H9 (cell line): ENCODE measurements around the gene LRRC17. TPM values are rescaled to one million over a fixed set of nuclear protein-coding genes. Genes with fewer than 3 reads are reported as not detected.

Experiments
- DNase-seq: peaks from one replicate; pipeline ENCODE4 v3.0.0-alpha.2; 2017
- H2AFZ ChIP-seq: one replicate; pipeline ENCODE4 v1.6.1; 2013; ENCODE audit warnings: mild to moderate bottlenecking, low read length, control low read depth, moderate library complexity
- H2AK5ac ChIP-seq: 2 replicates; pipeline ENCODE4 v1.6.1; 2013; ENCODE audit warnings: low read length, control low read depth, mixed read lengths; ENCODE audit not compliant: insufficient read length
- H2BK120ac ChIP-seq: one replicate; pipeline ENCODE4 v1.6.1; 2013; ENCODE audit warnings: low read depth, mild to moderate bottlenecking, low read length, control low read depth, inconsistent platforms; ENCODE audit not compliant: poor library complexity, severe bottlenecking
- H2BK12ac ChIP-seq: 2 replicates; pipeline ENCODE4 v1.6.1; 2013; ENCODE audit warnings: low read length, control low read depth, mixed read lengths, low read depth; ENCODE audit not compliant: insufficient read length
- H2BK15ac ChIP-seq: 2 replicates; pipeline ENCODE4 v1.6.1; 2013; ENCODE audit warnings: low read depth, low read length, control low read depth
- H2BK20ac ChIP-seq: one replicate; pipeline ENCODE4 v1.6.1; 2013; ENCODE audit warnings: low read depth, mild to moderate bottlenecking, low read length, control low read depth, inconsistent platforms; ENCODE audit not compliant: poor library complexity, severe bottlenecking
- H2BK5ac ChIP-seq: 2 replicates; pipeline ENCODE4 v1.6.1; 2013; ENCODE audit warnings: low read length, control low read depth, mixed read lengths; ENCODE audit not compliant: insufficient read length
- H3K14ac ChIP-seq: 2 replicates; pipeline ENCODE4 v1.6.1; 2013; ENCODE audit warnings: low read length, control low read depth; ENCODE audit not compliant: insufficient read depth
- H3K18ac ChIP-seq: 2 replicates; pipeline ENCODE4 v1.6.1; 2013; ENCODE audit warnings: low read depth, mild to moderate bottlenecking, mixed read lengths, low read length, control low read depth; ENCODE audit not compliant: insufficient read length
- H3K23ac ChIP-seq: 2 replicates; pipeline ENCODE4 v1.6.1; 2013; ENCODE audit warnings: low read length, control low read depth, mixed read lengths, low read depth; ENCODE audit not compliant: insufficient read length
- H3K23me2 ChIP-seq: 2 replicates; pipeline ENCODE4 v1.6.1; 2013; ENCODE audit warnings: low read depth, mild to moderate bottlenecking, mixed read lengths, low read length, control low read depth; ENCODE audit not compliant: insufficient read length, poor library complexity, severe bottlenecking
- H3K27ac ChIP-seq: 2 replicates; pipeline ENCODE4 v1.5.1; 2013; ENCODE audit warnings: low read length, control low read depth, mixed read lengths, low read depth; ENCODE audit not compliant: insufficient read length
- H3K27me3 ChIP-seq: 2 replicates; pipeline ENCODE4 v1.6.1; 2013; ENCODE audit warnings: low read length, control low read depth, inconsistent platforms; ENCODE audit not compliant: insufficient read depth
- H3K4ac ChIP-seq: 2 replicates; pipeline ENCODE4 v1.6.1; 2013; ENCODE audit warnings: low read depth, mild to moderate bottlenecking, control low read depth, inconsistent platforms, low read length, moderate library complexity
- H3K4me1 ChIP-seq: 2 replicates; pipeline ENCODE4 v1.6.1; 2013; ENCODE audit warnings: low read length, control low read depth, inconsistent platforms; ENCODE audit not compliant: insufficient read depth
- H3K4me2 ChIP-seq: 2 replicates; pipeline ENCODE4 v1.6.1; 2013; ENCODE audit warnings: low read length, control low read depth, mixed read lengths; ENCODE audit not compliant: insufficient read length, insufficient read depth
- H3K56ac ChIP-seq: 2 replicates; pipeline ENCODE4 v1.6.1; 2013; ENCODE audit warnings: low read depth, mild to moderate bottlenecking, mixed read lengths, low read length, control low read depth; ENCODE audit not compliant: insufficient read length
- H3K79me1 ChIP-seq: 2 replicates; pipeline ENCODE4 v1.6.1; 2013; ENCODE audit warnings: low read depth, mild to moderate bottlenecking, moderate library complexity, low read length, control low read depth, inconsistent platforms; ENCODE audit not compliant: insufficient read depth, poor library complexity, severe bottlenecking
- H3K79me2 ChIP-seq: 2 replicates; pipeline ENCODE4 v1.6.1; 2013; ENCODE audit warnings: low read length, control low read depth, inconsistent platforms; ENCODE audit not compliant: insufficient read depth
- H3K9ac ChIP-seq: 2 replicates; pipeline ENCODE4 v1.6.1; 2013; ENCODE audit warnings: low read length, control low read depth, mixed read lengths; ENCODE audit not compliant: insufficient read length; ENCODE audit errors: extremely low read depth
- H3K9me3 ChIP-seq: one replicate; pipeline ENCODE4 v1.6.1; 2013; ENCODE audit warnings: low read depth, low read length, inconsistent platforms; ENCODE audit not compliant: control insufficient read depth
- H3T11ph ChIP-seq: one replicate; pipeline ENCODE4 v1.6.1; 2013; ENCODE audit warnings: mild to moderate bottlenecking, low read length, control low read depth, inconsistent platforms
- H4K20me1 ChIP-seq: one replicate; pipeline ENCODE4 v1.6.1; 2013; ENCODE audit not compliant: control insufficient read depth, insufficient read length, insufficient read depth
- H4K5ac ChIP-seq: 2 replicates; pipeline ENCODE4 v1.6.1; 2013; ENCODE audit warnings: low read depth, mild to moderate bottlenecking, mixed read lengths, low read length, control low read depth; ENCODE audit not compliant: insufficient read length
- H4K8ac ChIP-seq: replicated peaks from 2 replicates; pipeline ENCODE4 v1.6.1; 2013; ENCODE audit warnings: low read length, control low read depth, mixed read lengths, low read depth; ENCODE audit not compliant: insufficient read length
- H4K91ac ChIP-seq: 2 replicates; pipeline ENCODE4 v1.6.1; 2013; ENCODE audit warnings: low read depth, mild to moderate bottlenecking, moderate library complexity, mixed read lengths, low read length, control low read depth; ENCODE audit not compliant: insufficient read length
- H3K27ac Mint-ChIP-seq, 3 experiments: 2 replicates in 2 of 3; 3 replicates in 1 of 3; pipeline ENCODE4 v1.8.0; 2020 to 2021; ENCODE audit warnings: mixed read lengths in 3 of 3, mild to moderate bottlenecking in 1 of 3, moderate library complexity in 1 of 3
- H3K27me3 Mint-ChIP-seq: 2 replicates; pipeline ENCODE4 v1.8.0; 2021; ENCODE audit warnings: low read depth, mild to moderate bottlenecking, moderate library complexity, mixed read lengths
- H3K36me3 Mint-ChIP-seq, 3 experiments: 2 replicates in 2 of 3; 3 replicates in 1 of 3; pipeline ENCODE4 v1.8.0; 2020 to 2021; ENCODE audit warnings: low read depth in 3 of 3, mixed read lengths in 3 of 3; ENCODE audit not compliant: insufficient read depth in 1 of 3
- H3K4me1 Mint-ChIP-seq, 2 experiments: 2 replicates each; pipeline ENCODE4 v1.8.0; 2020; ENCODE audit warnings: mixed read lengths in 2 of 2
- H3K4me3 Mint-ChIP-seq, 2 experiments: 2 replicates in 1 of 2; 3 replicates in 1 of 2; pipeline ENCODE4 v1.8.0; 2020 to 2021; ENCODE audit warnings: mild to moderate bottlenecking in 2 of 2, mixed read lengths in 2 of 2, moderate library complexity in 1 of 2
- H3K9me3 Mint-ChIP-seq, 2 experiments: 2 replicates in 1 of 2; 3 replicates in 1 of 2; pipeline ENCODE4 v1.8.0; 2020; ENCODE audit warnings: mild to moderate bottlenecking in 2 of 2, mixed read lengths in 2 of 2, moderate library complexity in 1 of 2
- CTCF ChIP-seq: fragments of 200-600 bp; sonication (generic); conservative IDR thresholded peaks from 3 replicates; pipeline ENCODE4 v1.8.0; 2021; ENCODE audit warnings: antibody characterized with exemption, mild to moderate bottlenecking
- WGBS: extraction: QIAGEN DNeasy Blood & Tissue Kit; methylation state at CpG from one replicate; pipeline ENCODE4 v1.1.7; 2013; ENCODE audit warnings: missing lambda C conversion rate, low lambda C conversion rate, mixed read lengths; ENCODE audit not compliant: insufficient read length; ENCODE audit errors: extremely low coverage; 5-methylcytosine and 5-hydroxymethylcytosine counted together
- total RNA-seq: library from RNA; stranded (reverse); gene quantifications from 2 replicates; pipeline ENCODE4 v1.2.1, GENCODE V29; 2021

Gene LRRC17
- total RNA-seq, 1 experiment from 2014 or later: 2.0 TPM

GRCh38 chr7:102874966-102875365 is 37.8 kb upstream of the LRRC17 start:
- Histone ChIP-seq H2BK5ac (no peak overlapping the region), H3K9ac (no peak overlapping the region), H3K23me2 (no peaks in the 10 kb centered on the region), H3K79me2 (no peaks in the 10 kb centered on the region), H3K79me1 (no peaks in the 10 kb centered on the region), H2BK12ac (no peak overlapping the region), H4K8ac (no peak overlapping the region), H3K27ac (no peak overlapping the region), H2AK5ac (no peak overlapping the region), H3T11ph (no peak overlapping the region), H2BK20ac (no peak overlapping the region), H4K5ac (no peak overlapping the region), H2AFZ (no peak overlapping the region), H3K4me1 (no peaks in the 10 kb centered on the region), H3K27me3 (no peaks in the 10 kb centered on the region), H3K23ac (no peak overlapping the region), H3K9me3 (no peaks in the 10 kb centered on the region), H3K18ac (no peak overlapping the region), H2BK15ac (no peak overlapping the region), H3K56ac (no peak overlapping the region), H4K20me1 (no peaks in the 10 kb centered on the region), H4K91ac (no peak overlapping the region), H3K4me2 (no peak overlapping the region), H3K4ac (no peak overlapping the region), H2BK120ac (no peak overlapping the region), H3K14ac (no peak overlapping the region)
- no peaks in the 10 kb centered on the region for H3K4me1 Mint-ChIP-seq
- TF ChIP-seq CTCF: no peak
- WGBS: no CpG with 5 or more reads among the region's 1 CpG
- H3K27ac Mint-ChIP-seq: no peak overlapping the region
- no peaks in the 10 kb centered on the region for H3K27me3 Mint-ChIP-seq
- H3K9me3 Mint-ChIP-seq: no peaks in the 10 kb centered on the region
- no peaks in the 10 kb centered on the region for H3K36me3 Mint-ChIP-seq
- no peak overlapping the region for H3K4me3 Mint-ChIP-seq
- DNase-seq: no peak
